Measurements from ENCODE around the gene MAGEA4. TPM values are rescaled to one million over a fixed set of nuclear protein-coding genes. Genes with fewer than 3 reads are reported as not detected.

Gene MAGEA4
- total RNA-seq, 6 experiments from 2014 or later = not detected

GRCh38 chrX:151973851-151974335 lies 61.2 kb downstream of the MAGEA4 start:
- Histone ChIP-seq H3K9me3 (no peaks in the 10 kb centered on the region), H3K36me3 (no peaks in the 10 kb centered on the region), H3K27ac (peak overlapping the region in 1 of 3 donors; percentile 28), H3K4me3 (peak overlapping the region; percentile 21 to 28 (median 25)), H3K27me3 (no peaks in the 10 kb centered on the region), H3K4me1 (no peaks in the 10 kb centered on the region)
- DNase-seq (peak in 1 of 3 donors; percentile 23), ATAC-seq (peak; percentile 8 to 30 (median 13))
- 14% methylated on average over 8 of the region's 21 CpGs for WGBS (ENCODE audit: insufficient coverage, low coverage, low lambda C conversion rate, missing lambda C conversion rate)
- TF ChIP-seq, protein P1, sequence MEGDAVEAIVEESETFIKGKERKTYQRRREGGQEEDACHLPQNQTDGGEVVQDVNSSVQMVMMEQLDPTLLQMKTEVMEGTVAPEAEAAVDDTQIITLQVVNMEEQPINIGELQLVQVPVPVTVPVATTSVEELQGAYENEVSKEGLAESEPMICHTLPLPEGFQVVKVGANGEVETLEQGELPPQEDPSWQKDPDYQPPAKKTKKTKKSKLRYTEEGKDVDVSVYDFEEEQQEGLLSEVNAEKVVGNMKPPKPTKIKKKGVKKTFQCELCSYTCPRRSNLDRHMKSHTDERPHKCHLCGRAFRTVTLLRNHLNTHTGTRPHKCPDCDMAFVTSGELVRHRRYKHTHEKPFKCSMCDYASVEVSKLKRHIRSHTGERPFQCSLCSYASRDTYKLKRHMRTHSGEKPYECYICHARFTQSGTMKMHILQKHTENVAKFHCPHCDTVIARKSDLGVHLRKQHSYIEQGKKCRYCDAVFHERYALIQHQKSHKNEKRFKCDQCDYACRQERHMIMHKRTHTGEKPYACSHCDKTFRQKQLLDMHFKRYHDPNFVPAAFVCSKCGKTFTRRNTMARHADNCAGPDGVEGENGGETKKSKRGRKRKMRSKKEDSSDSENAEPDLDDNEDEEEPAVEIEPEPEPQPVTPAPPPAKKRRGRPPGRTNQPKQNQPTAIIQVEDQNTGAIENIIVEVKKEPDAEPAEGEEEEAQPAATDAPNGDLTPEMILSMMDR (IDR thresholded peaks at IDR 0.05) = no peak
- TF ChIP-seq POLR2A (IDR thresholded peaks at IDR 0.05) = no peak
- intact Hi-C loops (cut with DNase I) = no loop called here

MicroRNAs within 50 kb of the gene (microRNA counts, 767-probe panel; counts per million panel counts)
- microRNA hsa-miR-224-5p (237 counts per million), microRNA hsa-miR-452-5p (237 counts per million)

Small RNA genes lying within 50 kb of the gene (microRNA-seq; reads per million reads assigned to microRNA genes)
- gene MIR224 = 182 to 441 reads per million in 2 donors
- 66.4 to 103 reads per million in 2 donors for gene MIR452

Other genes starting within 250 kb of the MAGEA4 start
- gene PRRG3, start 217.4 kb upstream of the MAGEA4 start, total RNA-seq = under 1 TPM in 3 of 6 experiments, not detected in 3; 0.02 to 0.30 (median 0.07) TPM
- gene FATE1, start 196.9 kb upstream of the MAGEA4 start, total RNA-seq = not detected
- not detected for gene CNGA2, start 178.1 kb upstream of the MAGEA4 start, total RNA-seq
- gene GABRE, start 61.8 kb downstream of the MAGEA4 start, total RNA-seq = 1 to 10 TPM; 1.2 to 8.4 (median 5.5) TPM
- not detected for gene MAGEA10, start 225.7 kb downstream of the MAGEA4 start, total RNA-seq